Fibroblast of skin of scalp (primary cell): ENCODE results near the gene CCDC77. TPM values are rescaled to one million over a fixed set of nuclear protein-coding genes. Genes with fewer than 3 reads are reported as not detected.
"Not testable (repeated sequence)": the region's sequence is repeated elsewhere in the genome, so short reads cannot be mapped to it uniquely, and the experiment has no call there.

Experiments used
- DNase-seq: peaks from one replicate; pipeline ENCODE4 v3.0.0-alpha.2; 2013
- polyA plus RNA-seq, 2 experiments: library from polyadenylated mRNA; unstranded; fragments of 120-200 nt; gene quantifications; one replicate each; pipeline ENCODE4 v1.2.1, GENCODE V29; 2013; ENCODE audit not compliant: insufficient read length in 2 of 2

CCDC77 gene
- polyA plus RNA-seq (2013, experiment 1 of 2; ENCODE audit: insufficient read length), result 7.1 TPM
- 6.8 TPM for polyA plus RNA-seq (2013, experiment 2 of 2; ENCODE audit: insufficient read length)

DNA sequence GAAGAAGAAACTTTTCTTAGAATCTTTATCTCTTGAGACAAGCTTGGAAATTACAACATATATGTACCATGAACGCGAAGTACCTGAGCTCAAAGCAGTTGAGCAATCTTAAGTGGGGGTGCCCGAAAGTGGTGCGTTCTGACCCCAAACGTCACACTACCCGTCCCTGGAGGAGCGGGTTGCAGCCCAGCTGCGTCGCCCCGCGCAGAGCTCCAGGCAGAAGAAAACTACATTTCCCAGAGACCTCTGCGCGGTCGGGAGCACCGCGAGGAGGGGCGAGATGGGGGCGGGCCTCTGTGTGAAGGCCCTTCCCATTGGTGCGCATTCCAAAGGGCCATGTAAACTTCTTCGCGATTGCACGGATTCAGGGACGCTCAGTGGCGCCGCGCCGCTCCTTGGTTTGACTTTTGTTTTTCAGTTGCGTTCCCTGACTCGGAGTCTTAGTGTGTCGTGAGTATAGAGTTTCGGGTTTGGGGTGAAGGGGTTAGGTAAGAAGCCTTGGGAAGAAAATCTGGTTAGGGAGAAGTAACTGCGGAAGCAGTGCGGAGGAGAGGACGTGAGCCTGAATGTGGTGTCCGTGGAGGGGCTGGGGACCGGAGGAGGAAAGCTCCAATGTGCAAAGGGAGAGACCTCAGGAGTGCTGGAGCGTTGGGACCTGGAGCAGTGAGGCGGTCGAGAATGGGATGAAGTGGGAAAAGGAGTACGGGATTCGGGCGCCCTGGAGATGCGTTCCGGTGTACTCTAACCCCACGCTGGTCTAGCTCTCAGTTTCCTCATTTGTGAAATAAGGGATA is at the start of gene CCDC77:
TSS of gene CCDC77 (plus strand) at position 410 of the 794 bp plus-strand sequence. CDS start 7,740 bp downstream, outside the sequence.
- DNase-seq, result peak; percentile 92

DNA sequence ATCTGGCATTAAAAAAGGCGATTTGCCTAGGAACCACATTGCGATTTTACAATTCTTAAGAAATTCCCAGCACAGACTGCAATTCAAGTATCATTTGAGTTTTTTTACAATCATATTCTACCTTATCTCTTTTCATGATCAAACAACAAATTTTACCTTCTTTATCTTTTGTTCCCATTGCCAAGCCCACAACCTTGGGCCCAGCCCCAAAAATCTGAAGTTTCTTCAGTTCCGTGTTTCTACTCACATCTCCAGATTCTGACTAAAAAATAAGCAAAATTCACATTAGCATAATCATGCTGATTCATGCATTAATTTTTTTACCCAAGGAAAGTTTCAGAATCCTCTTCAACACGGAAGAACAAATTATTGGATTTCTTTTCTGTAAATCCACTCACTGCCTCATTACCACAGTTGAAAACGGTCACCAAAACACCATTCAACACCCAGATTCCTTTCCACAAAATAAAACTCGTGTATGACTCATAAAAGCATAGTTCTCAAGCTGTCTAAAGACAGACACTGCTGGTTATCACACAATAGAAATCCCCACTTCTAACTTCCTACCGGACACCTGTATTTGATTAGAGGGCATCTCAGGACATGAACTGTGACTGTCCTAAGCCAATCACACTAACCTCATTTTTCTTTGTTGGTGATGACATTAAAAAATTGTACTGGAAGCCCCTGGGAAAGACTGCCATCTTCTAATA is 45.0 kb upstream of the CCDC77 start:
- DNase-seq, result peak; percentile 19

DNA sequence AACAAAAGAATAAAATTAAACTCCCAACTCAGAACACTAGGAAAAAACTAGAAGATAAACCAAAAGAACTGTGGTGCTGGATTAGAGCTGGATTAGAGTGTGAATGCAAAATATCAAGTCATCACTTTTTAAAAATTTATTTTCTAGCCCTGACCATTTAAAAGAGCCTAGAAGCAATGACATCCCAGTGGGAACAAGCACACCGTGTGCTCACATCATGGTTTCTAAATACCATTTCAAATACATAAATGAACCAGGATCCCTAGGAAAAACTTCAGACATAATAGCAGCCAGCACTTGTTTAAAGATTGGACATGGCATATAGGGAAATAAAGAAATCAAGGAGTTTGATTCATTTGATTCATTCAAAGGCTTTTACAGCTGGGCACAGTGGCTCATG is 42.4 kb upstream of the CCDC77 start:
- DNase-seq, result no peak

DNA sequence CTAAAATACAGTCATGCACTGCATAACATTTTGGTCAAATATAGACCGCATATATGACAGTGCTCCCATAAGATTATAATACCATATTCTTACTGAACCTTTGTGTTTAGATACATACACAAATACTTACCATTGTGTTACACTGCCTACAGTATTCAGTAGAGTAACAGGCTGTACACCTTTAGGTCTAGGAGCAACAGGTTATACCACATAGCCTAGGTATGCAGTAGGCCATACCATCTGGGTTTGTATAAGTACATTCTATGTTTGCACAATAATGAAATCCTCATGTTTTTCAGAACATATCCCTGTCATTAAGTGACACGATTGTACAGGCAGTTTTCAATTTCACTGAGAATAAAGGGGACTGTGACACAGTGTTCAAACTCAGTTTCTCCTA is 34.6 kb upstream of the CCDC77 start:
- DNase-seq, result no peak

DNA sequence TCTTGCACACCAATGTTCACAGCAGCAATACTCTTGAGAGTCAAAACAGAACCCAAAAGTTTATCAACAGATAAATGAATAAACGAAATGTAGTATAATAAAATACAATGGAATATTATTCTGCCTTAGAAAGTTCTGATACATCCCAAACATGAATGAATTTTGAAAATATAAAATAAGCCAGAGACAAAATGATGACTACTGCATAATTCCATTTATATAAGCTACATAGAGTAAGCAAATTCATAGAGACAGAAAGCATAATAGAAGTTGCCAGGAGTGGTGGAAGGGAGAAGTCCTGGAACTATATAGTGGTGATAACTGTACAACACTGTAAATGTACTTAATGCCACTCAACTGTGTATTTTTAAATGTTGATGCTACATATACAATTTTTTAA is 33.5 kb upstream of the CCDC77 start:
- no peak for DNase-seq

DNA sequence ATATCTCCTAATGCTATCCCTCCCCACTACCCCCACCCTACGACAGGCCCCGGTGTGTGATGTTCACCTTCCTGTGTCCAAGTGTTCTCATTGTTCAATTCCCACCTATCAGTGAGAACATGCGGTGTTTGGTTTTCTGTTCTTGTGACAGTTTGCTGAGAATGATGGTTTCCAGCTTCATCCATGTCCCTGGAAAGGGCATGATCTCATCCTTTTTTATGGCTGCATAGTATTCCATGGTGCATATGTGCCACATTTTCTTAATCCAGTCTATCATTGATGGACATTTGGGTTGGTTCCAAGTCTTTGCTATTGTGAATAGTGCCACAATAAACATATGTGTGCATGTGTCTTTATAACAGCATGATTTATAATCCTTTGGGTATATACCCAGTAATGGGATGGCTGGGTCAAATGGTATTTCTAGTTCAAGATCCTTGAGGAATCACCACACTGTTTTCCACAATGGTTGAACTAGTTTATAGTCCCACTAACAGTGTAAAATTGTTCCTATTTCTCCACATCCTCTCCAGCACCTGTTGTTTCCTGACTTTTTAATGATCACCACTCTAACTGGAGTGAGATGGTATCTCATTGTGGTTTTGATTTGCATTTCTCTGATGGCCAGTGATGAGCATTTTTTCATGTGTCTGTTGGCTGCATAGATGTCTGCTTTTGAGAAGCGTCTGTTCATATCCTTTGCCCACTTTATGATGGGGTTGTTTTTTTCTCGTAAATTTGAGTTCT is 30.5 kb upstream of the CCDC77 start:
- DNase-seq, result not testable (repeated sequence)

DNA sequence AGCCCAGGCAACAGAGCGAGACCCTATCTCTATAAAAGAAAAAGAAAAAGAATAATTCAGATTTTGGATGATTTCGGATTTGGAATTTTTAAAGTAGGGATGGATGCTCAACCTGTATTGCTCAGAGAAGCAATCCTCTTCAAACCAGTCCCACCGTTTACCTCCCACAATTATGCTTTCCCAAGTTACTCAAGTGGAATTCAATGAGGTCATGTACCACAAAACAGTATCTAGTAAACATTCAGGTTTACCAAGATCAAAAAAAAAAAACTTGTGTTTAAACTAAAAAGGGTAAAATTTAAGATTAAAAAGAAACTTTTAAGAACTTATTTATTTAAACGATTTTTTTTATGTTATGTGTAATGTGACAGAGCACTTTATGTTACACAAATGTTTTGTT is 14.8 kb upstream of the CCDC77 start:
- DNase-seq, result no peak

DNA sequence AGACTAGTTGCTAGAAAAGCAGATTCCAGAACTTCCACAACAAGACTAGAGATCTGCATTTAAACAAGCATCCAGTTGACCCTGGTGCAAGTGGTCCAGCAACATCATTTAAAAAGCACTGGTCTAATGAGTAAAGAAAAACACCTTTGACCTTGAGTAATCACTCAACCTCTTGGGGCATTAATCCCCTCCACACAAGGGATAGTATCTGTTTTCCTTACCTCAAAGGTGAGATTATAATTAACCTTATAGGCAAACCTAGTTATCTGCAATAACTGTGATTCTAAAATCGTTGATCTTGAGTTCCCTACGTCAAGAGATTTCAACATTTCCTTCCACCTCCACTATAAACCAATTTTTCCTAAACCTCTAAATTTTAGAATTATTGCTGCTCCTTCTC is 13.4 kb upstream of the CCDC77 start:
- no peak for DNase-seq

DNA sequence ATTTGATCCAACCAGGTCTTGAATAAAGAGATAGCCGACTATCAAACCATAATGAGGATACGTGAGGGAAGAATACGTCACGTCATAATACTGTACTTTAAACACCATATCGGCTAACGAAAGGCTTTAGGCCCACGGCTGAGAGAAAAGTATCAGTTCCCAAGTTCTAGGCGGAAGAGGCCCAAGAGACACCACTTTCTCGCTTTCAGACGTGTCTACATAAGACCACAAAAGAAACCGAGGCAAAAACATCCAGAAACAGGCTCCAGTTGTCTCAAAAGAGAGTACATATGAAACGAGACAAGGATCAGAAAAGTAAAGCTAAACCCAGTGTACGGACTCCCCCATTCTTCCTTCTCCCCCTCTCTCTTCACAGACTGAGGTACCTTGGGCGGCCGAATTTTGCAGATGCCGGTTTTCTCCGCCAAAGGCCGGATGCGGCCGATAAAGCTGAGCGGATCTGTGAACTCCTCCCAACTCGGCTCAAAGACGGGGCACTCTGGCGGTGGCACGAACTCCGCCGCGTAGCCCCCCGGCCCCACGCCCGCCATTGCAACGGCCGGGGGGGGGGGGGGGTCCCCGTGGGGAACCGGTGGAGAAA is 12.8 kb upstream of the CCDC77 start:
- DNase-seq, result no peak

DNA sequence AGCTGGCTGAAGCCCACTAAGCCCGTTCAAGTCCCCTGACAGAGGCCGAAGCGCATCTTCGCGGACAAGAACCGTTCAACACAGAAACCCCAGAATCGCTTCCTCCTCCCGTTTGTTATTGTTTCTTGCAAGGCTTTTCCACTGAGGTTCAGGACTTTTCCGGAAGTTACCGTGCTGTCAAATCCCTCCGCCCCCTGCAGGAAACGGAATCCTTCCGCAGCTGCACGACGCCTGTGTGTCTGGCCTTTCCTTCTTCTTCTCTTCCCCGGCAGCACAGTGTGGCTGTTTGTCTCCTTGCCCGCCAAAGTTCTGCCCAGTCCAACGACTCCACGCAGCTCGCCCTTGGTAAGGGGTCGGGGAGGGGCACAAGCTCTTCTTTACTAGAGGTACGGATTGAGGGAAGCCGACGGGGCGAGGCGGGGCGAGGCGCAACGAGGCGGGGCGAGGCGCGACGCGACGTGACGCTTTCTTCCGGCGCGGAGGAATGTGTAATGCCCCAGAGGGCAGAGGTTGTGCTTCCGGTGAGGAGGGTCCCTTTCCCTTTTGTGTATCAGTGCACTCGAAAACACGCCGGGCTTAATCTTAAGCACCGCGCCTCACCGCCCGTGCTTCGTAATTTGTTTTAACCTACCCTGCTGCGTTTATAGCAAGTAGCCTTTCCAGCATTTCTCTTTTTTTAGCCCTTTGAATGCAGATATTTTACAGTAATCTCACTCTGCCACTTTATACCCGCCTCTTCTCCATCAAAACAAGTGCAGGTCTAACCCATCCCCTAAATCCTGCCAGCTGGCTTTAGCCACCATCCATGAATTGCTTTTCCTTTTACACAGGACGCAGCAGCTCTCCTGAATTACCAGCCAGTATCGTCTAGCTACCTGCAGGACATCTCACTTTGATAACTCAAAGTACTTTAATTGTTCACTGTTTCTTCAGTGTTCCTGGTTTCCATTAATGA is 12.0 kb upstream of the CCDC77 start, which contains the start of gene KDM5A:
TSS of gene KDM5A (minus strand) at position 179 of the 955 bp plus-strand sequence. CDS start 229 bp downstream, outside the sequence.
- peak; percentile 97 for DNase-seq

DNA sequence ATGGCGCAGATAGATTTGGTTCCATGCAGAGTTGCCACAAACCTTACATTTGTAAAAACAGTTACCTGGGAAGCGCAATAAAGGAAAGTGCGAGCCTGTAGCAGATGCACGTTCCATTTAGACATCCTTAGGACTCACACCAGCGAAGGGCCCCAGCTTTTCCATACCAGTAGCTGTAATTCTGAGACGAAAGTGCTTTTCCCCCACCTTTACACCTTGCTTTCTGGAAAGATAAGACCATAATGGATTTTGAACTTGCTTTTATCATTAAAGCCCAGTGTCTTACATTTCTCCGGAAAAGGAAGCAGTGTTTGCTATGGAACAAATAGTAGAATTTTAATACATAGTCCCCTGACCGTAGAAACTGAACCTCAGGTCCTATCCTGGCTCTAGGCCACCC is 616 bp upstream of the CCDC77 start:
- no peak for DNase-seq

DNA sequence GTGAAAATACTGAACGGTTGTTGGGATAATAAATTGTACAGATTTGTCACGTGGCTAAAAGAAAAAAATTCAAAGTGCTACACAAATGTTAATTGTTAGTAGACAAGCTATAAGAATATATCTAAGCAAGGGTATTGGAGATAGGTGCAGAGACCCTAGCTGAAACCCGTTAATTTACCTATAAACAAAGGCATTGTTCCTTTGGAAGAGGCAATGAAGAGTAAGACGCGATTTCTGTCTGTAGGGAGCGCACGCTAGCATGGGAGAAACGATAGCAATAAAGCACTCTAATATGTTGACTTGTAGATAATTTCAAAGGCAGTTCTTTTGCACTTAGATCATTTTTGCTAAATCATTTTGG is 565 bp downstream of the CCDC77 start:
- peak; percentile 11 for DNase-seq

DNA sequence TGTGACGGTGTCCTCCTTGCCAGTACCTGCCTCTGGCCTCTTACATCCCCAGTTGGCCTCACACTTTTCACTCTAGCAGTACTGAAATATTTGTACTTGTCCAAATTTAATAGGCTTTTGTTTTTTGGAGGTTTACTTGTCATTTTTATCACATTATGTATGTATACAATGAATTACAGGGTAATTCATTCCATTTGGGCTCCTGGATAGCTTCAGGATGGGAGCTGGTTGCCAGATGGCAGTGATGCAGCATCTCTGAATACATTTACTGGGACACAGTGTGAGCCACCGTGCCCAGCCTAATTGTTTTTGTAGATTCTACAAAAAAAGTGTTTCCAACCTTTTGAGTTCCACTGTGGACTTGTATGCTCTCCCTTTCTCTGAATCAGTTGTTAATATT is 13.4 kb downstream of the CCDC77 start:
- no peak for DNase-seq

DNA sequence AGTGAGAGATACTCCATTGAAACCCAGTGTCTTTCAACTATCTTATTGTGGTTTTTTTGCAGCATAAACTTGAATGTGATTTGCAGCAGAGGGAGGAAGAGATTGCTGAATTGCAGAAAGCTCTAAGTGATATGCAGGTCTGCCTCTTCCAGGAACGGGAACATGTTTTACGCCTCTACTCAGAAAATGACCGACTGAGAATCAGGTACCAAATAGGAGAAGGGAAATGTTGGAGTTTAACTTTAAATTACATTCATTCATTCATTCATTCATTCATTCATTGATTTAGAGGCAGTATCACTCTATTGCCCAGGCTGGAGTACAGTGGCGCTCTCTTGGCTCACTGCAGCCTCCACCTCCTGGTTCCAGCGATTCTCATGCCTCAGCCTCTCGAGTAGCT is 17.0 kb downstream of the CCDC77 start:
- no peak for DNase-seq

DNA sequence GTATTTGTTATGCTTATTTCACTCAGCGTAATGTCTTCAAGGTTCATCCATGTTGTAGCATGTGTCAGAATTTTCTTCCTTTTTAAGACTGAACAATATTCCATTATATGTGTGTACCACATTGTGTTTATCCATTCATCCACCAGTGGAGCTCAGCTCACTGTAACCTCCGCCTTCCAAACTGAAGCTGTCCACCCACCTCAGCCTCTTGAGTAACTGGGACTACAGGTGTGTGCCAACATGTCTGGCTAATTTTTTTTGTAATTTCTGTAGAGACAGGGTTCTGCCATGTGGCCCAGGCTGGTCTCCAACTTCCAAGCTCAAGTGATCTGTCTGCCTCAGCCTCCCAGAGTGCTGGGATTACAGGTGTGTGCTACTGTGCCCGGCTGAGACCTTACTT is 21.1 kb downstream of the CCDC77 start:
- no peak for DNase-seq

DNA sequence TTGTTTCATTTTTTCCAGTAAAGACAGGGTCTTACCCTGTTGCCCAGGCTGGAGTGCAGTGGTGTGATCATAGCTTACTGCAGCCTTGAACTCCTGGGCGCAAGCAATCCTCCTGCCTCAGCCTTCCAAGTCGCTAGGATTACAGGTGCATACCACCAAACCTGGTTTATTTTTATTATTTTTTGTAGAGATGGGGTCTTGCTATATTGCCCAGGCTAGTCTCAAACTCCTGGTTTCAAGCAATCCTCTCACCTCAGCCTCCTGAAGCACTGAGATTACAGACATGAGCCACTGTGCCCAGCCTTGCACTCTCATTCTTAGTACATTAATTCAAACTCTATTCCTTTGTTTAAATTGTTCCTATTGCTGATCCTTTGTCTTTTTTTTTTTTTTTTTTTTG is 34.3 kb downstream of the CCDC77 start:
- not testable (repeated sequence) for DNase-seq

DNA sequence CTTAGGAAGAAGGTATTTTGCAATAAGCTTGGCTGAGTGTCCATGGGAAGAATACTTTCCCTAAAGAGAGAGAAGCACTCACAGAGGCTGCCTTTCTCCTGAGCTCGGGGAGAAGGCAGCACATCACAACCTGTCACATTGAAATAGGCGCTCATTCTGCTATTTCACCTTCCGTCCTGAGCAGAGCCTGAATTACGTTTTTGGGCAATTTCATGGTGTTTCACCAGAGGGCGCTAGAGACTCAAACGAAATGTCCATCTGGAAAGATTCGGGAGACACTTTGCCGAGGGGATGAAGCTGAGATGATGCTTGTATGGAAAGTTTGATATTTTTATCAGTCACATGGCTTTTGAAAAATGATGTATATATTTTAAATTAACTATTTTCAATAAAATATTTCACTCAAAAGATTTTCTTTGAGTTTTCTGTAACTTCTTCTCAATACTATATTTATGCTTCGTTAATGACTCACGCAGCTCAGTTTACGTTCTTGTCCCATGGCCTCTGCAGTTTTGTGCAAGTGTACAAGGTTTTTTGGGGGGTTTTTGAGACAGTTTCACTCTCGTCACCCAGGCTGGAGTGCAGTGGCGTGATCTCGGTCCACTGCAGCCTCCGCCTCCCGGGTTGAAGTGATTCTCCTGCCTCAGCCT is 40.9 kb downstream of the CCDC77 start:
- DNase-seq, result peak; percentile 58

DNA sequence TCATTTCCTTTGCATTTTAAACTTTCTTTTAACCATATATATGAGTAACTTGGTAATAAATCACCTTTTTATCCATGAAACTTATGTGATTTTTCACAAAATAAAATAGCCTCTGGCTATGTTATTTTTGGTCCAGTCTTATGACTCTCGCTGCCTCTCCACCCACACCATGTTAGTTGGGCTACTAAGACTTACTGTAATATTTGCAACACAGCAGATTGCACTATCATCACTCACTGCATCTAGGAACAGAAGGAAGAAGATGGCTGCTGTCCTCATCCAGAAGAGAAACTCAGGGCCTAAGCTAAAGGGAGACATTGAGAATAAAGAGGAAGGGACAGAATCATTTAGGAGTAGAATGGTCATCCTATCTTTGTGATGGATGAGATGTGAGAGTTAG is 45.7 kb downstream of the CCDC77 start:
- no peak for DNase-seq

DNA sequence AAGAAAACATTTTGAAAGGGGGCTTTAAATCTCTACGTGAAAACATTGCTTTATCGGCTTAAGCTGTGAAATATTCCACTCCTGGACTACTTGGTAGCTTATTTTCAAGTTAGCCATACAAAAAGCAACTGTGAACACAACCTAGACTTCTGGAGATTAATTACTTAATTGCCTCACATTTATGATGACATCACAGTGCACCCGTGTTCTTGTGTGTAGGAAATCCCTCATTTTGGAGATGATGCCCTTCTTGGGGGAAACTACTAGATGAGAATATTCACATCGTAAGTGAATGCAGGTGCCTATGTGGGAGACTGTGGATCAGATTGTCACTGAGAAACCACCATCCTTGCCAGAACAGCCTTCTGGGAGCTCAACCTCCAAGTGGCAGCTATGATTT is 47.8 kb downstream of the CCDC77 start:
- DNase-seq, result no peak

DNA sequence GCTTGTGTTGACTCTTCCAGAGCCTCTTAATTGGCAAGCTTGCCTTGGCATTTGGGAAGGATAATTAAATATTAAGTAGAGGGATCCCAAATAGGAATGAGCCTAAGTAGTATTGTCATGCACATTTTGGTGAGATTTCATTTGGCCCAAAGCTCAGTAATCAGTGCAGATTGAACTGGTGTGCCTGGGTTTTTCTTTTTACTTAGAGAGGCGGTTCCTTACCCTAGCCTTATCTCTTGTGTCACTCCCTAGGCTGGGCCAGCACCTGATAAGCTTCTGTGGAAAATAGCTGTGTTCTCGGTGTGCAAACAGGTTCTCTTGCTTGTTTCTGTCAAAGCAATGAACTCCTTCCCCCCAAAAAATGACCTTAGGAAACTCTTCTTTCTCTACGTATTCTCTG is 49.0 kb downstream of the CCDC77 start:
- DNase-seq, result no peak

DNA sequence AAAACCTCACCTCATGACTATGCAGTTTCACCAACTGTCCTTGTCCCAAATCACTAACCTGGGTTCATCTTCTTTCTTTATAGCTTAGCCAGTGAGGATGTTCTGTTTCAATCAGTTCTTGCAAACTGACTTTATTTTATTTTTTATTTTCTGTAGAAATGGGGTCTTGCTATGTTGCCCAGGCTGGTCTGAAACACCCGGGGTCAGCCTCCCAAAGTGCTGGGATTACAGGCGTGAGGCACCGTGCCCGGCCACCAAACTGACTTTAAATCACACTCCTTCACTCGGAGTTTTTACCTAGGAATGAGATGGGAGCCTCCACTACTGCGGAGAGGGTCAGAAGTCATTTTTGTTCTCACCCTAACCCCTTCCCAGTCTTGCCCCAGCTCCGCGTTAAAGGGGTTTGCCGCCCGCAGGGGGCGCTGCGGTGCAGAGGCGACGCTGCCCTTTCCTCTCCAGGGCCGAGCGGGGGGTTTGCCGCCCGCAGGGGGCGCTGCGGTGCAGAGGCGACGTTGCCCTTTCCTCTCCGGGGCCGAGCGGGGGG is 51.3 kb downstream of the CCDC77 start:
- no peak for DNase-seq
